ENCODE data around the gene VSIR.

- TF ChIP-seq CTCF (IDR thresholded peaks at IDR 0.05) (no peak), POLR2A (IDR thresholded peaks at IDR 0.05) (no peak)
Observed at GRCh38 chr10:71807557-71808510, 34.5 kb upstream of the VSIR start.
